HTR-8/SVneo (cell line): ENCODE data around the gene TTPAL.
A peak's percentile ranks its signal among the peaks of the same experiment; 100 is the strongest.

ENCODE experiments used
- DNase-seq: peaks from one replicate; pipeline ENCODE4 v3.0.0; 2011; ENCODE audit warnings: low spot score, mixed read lengths; ENCODE audit not compliant: insufficient read length
- FAIRE-seq: peaks from 2 replicates; lab custom pipeline; 2011; peaks lifted over from hg19 to GRCh38; lab: Jason Lieb, UNC

The TTPAL gene

GRCh38 chr20:44494266-44494665 lies 18.6 kb downstream of the TTPAL start:
- no peak for DNase-seq
- peak; percentile 86 for FAIRE-seq

- DNase-seq: no peak
- no peak for FAIRE-seq
These were observed 19.0 kb downstream of the TTPAL start for GRCh38 chr20:44494681-44495080.

GRCh38 chr20:44495257-44495656 lies 19.6 kb downstream of the TTPAL start:
- DNase-seq (peak; percentile 55), FAIRE-seq (no peak)

- FAIRE-seq (peak; percentile 98), DNase-seq (peak; percentile 90)
These were observed 20.3 kb downstream of the TTPAL start for GRCh38 chr20:44495802-44496481.

- FAIRE-seq (peak; percentile 95), DNase-seq (peak; percentile 82)
These were observed 21.3 kb downstream of the TTPAL start for GRCh38 chr20:44496976-44497375.

- FAIRE-seq (peak; percentile 48), DNase-seq (no peak)
These were observed 22.1 kb downstream of the TTPAL start for GRCh38 chr20:44497761-44498160.

- peak; percentile 90 for FAIRE-seq
- DNase-seq: no peak
These were observed 24.5 kb downstream of the TTPAL start for GRCh38 chr20:44500221-44500620.

GRCh38 chr20:44501448-44501847 lies 25.8 kb downstream of the TTPAL start:
- DNase-seq (peak; percentile 70), FAIRE-seq (peak; percentile 100)

- FAIRE-seq (no peak), DNase-seq (no peak)
These were observed 27.3 kb downstream of the TTPAL start for GRCh38 chr20:44502968-44503367.

GRCh38 chr20:44504402-44505307 lies 29.0 kb downstream of the TTPAL start:
- no peak for DNase-seq
- peak; percentile 84 for FAIRE-seq

GRCh38 chr20:44509762-44510161 lies 34.1 kb downstream of the TTPAL start:
- no peak for DNase-seq
- FAIRE-seq: peak; percentile 81

GRCh38 chr20:44513871-44514270 lies 38.2 kb downstream of the TTPAL start:
- FAIRE-seq (peak; percentile 48), DNase-seq (no peak)

- FAIRE-seq (peak; percentile 55), DNase-seq (no peak)
These were observed 40.8 kb downstream of the TTPAL start for GRCh38 chr20:44516491-44516890.

GRCh38 chr20:44517454-44517853 lies 41.8 kb downstream of the TTPAL start:
- FAIRE-seq (peak; percentile 79), DNase-seq (no peak)

GRCh38 chr20:44518248-44518647 lies 42.6 kb downstream of the TTPAL start:
- no peak for DNase-seq
- FAIRE-seq: no peak

- DNase-seq: no peak
- FAIRE-seq: peak; percentile 77
These were observed 45.2 kb downstream of the TTPAL start for GRCh38 chr20:44520881-44521280.

- DNase-seq: peak; percentile 100
These were observed 46.1 kb downstream of the TTPAL start, which contains the start of gene SERINC3 for GRCh38 chr20:44521484-44522481. Gene SERINC3 (minus strand): TSS chr20:44522070. CDS start chr20:44521951, 119 bp downstream.

GRCh38 chr20:44522841-44523240 lies 47.2 kb downstream of the TTPAL start:
- peak; percentile 23 for FAIRE-seq
- DNase-seq: no peak

More at GRCh38 chr20:44521484-44522481, 46.1 kb downstream of the TTPAL start, which contains the start of gene SERINC3:
- FAIRE-seq: peak; percentile 100

- no peak for FAIRE-seq
- DNase-seq: no peak
These were observed 48.1 kb downstream of the TTPAL start for GRCh38 chr20:44523746-44524145.

- DNase-seq (no peak), FAIRE-seq (peak; percentile 85)
These were observed 50.5 kb downstream of the TTPAL start for GRCh38 chr20:44526129-44526528.
